HG03045 (cell line): ENCODE measurements around the gene LENEP.

Source experiments
- ATAC-seq: cut with Tn5 transposase; IDR thresholded peaks from one replicate; pipeline ENCODE4 v1.9.1; 2021; ENCODE audit warnings: mild to moderate bottlenecking, moderate library complexity; ENCODE audit not compliant: unreplicated experiment

LENEP gene

DNA sequence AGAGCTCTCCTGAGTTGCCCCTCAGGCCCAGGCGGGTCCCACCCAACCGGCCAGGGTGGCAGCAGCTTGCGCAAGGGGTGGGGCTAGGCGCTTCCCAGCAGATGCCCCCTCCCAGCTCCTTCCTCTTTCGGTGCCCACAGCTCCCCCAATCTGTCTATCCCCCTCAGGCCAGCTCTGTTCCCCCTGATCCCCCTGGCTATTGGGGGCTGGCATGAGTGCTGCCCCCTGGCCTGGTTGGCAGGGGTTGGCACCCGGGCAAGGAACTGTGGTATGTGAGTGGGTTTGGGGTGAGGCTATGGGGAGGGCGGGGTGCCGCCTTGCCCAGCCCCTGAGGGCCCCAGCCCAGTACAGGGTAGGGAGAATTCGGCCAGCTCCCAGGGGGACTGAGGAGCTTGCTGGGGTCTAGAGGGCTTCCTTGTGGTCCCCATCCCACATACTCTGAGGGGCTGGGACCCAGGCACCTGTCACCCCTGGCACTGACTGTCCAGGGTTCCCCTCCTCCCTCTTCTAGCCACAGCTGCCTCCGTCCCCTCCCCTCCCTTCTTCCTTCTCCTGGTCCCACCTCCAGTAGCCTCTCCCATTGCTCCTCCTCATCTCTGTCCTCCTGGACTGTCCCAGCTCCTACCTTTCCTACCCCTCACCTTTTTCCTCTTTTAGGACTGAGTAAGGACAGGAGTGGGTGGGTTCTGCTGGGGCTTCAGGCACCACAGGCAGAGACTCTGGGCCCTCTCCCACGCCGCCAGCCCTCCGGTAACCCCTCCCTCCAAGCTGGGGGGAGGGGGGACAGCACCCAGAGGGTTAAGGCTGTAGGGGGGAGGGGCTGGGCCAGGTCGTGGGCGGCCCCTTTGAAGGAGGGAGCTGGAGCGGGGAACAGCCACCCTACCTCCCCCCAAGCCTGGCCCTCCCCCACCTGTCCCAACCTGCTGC, 14.9 kb downstream of the LENEP start:
- no peak for ATAC-seq

DNA sequence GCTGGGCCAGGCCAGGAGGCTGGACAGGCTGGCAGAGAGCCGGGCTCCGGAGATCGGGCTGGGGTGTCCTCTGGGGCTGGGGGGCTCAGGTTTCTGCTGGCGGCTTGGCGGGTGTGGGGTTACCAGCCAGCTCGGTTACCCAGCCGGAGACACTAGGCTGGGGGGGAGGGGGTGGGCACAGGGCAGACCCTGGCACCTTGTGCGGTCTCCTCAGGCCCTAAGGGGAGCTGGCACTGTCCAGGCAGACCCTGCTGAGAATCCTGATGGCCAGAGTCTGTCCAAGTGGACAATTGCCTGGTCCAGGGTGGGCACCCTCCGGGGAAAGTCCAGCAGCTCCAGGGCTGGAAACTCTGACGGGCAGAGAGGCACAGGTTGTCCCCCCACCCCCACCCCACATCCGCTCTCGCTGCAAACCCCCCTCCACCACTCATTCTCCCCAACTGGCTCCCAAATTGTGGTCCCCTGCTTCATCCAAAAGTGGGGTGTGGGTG, 15.9 kb downstream of the LENEP start:
- no peak for ATAC-seq

DNA sequence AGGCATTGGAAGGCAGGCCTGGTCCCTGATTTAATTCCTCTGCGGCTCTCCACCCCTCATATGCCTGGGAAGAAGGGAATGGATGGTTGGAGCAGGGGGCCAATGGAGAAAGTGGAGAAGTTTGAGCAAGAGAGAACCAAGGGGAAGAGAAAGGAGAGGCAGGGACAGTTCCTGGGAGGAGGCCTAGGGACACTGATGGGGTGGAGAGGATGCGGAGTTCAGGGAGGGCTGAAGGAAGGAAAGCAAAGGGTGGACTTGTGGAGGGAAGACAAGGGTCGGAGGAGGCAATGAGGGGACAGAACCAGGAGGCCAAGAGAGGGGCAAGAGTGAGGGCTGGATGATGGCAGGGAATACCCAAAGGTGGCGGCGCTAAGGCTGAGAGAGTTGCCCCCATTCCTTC, 16.4 kb downstream of the LENEP start:
- ATAC-seq, result no peak

GRCh38 chr1:155010211-155010918, 17.0 kb downstream of the LENEP start:
- ATAC-seq, result no peak

GRCh38 chr1:155011004-155011416, 17.6 kb downstream of the LENEP start:
- ATAC-seq, result no peak

GRCh38 chr1:155011437-155012025, 18.1 kb downstream of the LENEP start:
- ATAC-seq, result no peak

DNA sequence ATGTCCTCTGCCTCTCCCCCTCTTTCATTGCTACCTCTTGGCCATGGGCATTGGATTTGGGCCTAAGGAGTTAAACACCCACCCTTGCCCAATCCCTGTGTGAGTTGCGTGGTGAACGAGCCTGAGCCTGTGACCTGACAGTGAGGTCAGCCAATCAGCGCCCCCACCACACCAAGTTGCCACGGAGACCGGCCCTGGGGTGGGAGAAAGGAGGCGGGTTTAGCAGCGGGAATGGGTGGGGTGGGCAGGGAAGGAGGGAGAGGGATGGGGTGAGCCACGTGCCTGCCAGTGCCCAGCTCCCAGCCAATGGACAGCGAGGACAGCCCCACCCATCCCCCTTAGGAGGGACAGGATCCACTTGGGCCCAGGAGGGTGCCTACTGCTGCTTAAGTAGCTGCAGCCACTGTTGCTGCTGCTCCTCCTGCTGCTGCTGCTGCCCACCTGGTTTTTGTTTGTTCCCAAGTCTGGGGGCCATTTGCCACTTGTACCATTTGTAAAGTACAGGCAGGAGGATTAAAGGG, 18.7 kb downstream of the LENEP start:
- ATAC-seq, result no peak

GRCh38 chr1:155012776-155013602, 19.6 kb downstream of the LENEP start:
- ATAC-seq, result no peak

GRCh38 chr1:155013632-155014031, 20.2 kb downstream of the LENEP start:
- no peak for ATAC-seq

- ATAC-seq, result no peak
These were observed 21.5 kb downstream of the LENEP start for GRCh38 chr1:155014709-155015508.

GRCh38 chr1:155015527-155016230, 22.3 kb downstream of the LENEP start:
- no peak for ATAC-seq

- no peak for ATAC-seq
These were observed 22.9 kb downstream of the LENEP start for GRCh38 chr1:155016231-155016831.

DNA sequence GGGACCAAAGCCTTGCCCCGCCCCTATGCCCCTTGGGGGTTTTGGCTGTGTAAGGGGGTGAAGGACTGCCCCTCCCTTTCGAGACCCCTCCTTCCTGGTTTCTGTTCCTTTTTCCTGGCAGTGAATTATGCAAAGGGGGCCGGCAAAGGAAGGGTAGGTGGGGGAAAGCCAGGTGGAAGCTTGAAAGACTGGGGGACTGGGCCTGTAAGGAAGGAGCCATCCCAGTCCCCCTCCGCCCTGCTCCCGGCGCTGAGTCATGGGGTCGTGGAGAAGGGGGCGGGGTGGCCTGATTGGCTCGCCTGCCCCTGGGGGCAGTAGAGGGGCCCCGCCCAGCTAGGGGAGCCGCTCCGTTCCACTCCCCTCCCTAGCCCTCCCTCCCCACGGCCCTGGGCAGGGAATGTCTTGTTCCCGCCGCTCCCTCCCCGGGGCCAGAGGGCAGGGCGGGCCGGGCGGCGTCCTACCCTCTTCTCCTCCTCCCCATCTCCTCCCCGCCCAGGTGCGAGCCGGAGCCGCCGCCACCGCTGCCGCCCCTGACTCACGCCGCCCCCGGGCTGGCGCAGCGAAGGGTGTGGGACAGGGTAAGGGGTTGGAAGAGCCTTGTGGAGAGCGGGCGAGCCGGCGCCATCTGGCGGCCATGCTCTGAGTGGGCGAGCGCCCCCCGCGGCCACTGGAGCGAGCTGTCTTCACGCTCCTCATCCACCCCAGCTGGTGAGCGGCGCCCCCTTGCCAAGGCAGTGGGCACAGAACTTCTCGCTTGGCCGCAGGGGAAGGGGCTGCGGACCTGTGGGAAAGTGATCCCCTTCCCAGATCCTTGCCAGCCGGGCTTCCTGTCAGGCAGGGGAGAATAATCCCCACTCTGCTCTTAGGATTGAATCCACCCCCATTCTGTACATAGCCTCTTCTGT, 23.9 kb downstream of the LENEP start:
- ATAC-seq, result peak; percentile 76

DNA sequence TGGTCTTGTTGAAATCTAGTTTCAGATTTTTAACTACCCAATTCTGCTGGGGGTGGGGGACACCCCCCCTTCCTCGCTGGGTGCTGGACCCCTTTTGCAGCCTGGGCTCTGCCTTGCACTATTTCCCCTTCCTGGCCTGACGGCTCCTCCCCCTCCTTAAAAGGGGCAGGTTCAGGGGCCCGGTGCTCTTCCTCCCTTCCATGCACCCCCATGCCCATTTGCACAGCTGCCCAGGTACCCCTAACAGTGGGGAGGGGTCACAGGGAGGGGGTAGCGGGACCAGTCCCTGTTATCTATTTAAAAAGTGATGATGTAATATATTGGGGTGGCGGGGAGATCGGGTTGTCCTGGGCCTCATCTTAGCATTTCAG, 24.5 kb downstream of the LENEP start:
- ATAC-seq, result peak; percentile 17

DNA sequence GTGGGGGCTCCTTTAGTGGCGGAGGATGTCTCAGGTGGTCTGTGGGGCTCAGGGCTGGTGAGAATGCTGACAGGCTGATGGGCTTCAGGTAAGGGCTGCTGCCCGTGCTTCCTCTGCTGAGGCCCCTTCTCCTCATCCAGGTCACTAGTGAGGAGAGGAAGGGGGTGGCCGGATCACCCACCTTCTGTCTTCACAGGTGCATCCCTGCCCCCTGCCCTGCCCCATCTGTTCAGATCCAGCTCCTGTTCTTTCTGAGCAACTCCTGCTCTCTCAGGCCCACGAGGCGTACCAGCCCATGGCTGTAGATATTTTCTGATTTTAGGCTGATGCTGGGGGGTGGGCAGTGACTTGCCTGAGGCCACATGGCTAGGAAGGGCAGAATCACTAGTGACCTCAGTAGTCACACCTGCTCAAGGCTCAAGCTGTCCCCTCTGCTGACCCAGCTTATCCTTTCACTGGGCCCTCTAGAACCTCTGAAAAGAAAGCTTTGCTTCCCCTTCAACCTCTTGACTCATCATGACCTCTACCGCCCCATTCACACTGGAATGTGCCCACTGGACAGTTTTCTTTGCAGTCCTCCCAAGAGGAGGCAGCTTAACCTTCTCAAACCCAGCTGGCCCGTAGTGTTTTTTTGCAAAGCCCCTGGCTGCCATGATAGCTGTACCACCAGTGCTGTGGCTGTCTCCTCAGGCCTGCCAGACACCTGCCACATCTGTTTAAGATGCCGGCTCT, 25.4 kb downstream of the LENEP start:
- no peak for ATAC-seq

DNA sequence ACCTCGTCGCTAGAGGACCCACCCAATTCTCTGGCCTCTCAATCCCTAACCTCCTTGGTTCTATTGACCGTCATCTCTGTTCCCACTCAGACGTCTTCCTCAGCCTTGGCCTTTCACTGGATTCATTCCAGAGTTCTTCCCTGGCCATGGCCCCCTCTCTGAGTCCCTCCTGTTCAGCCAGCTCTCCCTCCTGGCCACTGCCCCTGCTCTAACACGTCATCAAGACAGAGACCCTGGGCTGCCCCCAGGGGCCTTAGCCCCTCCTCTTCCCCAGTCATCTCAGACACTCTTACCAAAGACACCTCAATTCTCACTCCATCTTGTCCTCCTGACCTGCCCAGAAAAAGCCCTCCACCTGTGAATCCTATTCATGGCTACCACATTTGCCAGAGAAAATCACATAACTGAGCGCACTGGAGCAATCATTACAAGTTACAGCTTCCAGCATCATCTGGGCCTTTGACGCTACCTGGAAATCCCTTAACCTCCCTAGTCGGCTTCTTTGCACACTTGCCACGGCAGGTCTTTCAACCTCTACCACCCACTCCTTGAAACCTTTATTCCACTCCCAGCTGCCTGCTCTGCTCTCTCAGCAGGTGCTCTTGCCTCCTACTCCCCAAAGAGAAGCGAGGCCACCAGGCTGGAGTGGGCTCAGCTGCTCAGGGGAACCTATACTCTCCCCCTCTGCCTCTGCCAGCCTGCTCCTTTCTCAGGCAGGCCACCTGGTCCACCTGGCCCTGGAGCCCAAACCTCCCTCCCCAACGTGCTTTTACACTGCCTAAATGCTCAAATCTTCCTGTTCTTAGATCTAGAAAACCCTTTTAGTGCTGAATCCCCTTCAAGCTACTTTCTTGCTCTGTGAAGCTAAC, 26.2 kb downstream of the LENEP start:
- no peak for ATAC-seq
